K562 (cell line): Measurements from ENCODE around the gene GATAD2B. TPM values are rescaled to one million over a fixed set of nuclear protein-coding genes. Genes with fewer than 3 reads are reported as not detected.

Source experiments
- BRF1 ChIP-seq: IDR thresholded peaks from 3 replicates; pipeline ENCODE4 v1.6.1; 2011; ENCODE audit warnings: borderline replicate concordance, mild to moderate bottlenecking; ENCODE audit not compliant: insufficient read length; ENCODE audit errors: extremely low read depth
- GATAD2B ChIP-seq: fragments of 450-650 bp; IDR thresholded peaks from 2 replicates; pipeline ENCODE4 v1.6.1; 2017; ENCODE audit warnings: mild to moderate bottlenecking, borderline replicate concordance
- HLTF ChIP-seq: fragments of 450-650 bp; IDR thresholded peaks from 2 replicates; pipeline ENCODE4 v1.6.1; 2016
- NR4A1 ChIP-seq, 2 experiments: fragments of 250-450 bp in 1 of 2; fragments of 450-650 bp in 1 of 2; sonication (Bioruptor Pico) in 1 of 2; IDR thresholded peaks; 2 replicates each; pipeline versions ENCODE4 v1.4.0 to v1.6.1; 2016 to 2020; ENCODE audit warnings: mild to moderate bottlenecking in 2 of 2, missing compliant biosample characterization in 1 of 2, missing genetic modification characterization in 1 of 2, moderate library complexity in 1 of 2
- NUFIP1 ChIP-seq: fragments of 450-650 bp; IDR thresholded peaks from 2 replicates; pipeline ENCODE4 v1.6.1; 2018; ENCODE audit not compliant: partially characterized antibody
- SAFB2 ChIP-seq: fragments of 200-400 bp; formaldehyde crosslinking; IDR thresholded peaks from 2 replicates; pipeline ENCODE4 v1.6.1; 2018; ENCODE audit warnings: borderline replicate concordance, low read length, low read depth, moderate library complexity; ENCODE audit not compliant: severe bottlenecking
- TARDBP ChIP-seq: fragments of 450-650 bp; IDR thresholded peaks from 2 replicates; pipeline ENCODE4 v1.6.1; 2016
- TRIM24 ChIP-seq, 2 experiments: fragments of 450-650 bp; IDR thresholded peaks; 2 replicates each; pipeline ENCODE4 v1.6.1; 2016
- ZBTB7A ChIP-seq: IDR thresholded peaks from 2 replicates; pipeline ENCODE4 v1.6.1; 2011; ENCODE audit warnings: low read depth, mild to moderate bottlenecking, low read length, moderate library complexity, borderline replicate concordance; ENCODE audit not compliant: control insufficient read depth
- ZNF277 ChIP-seq: fragments of 250-450 bp; sonication (Bioruptor Pico); IDR thresholded peaks from 2 replicates; pipeline ENCODE4 v1.8.0; 2022; ENCODE audit warnings: inconsistent platforms, mild to moderate bottlenecking, moderate library complexity, borderline replicate concordance
- ZNF586 ChIP-seq: fragments of 450-650 bp; formaldehyde crosslinking; conservative IDR thresholded peaks from 2 replicates; pipeline ENCODE4 v1.4.0; 2020; ENCODE audit warnings: mild to moderate bottlenecking, moderate library complexity
- ZNF75A ChIP-seq: fragments of 450-650 bp; formaldehyde crosslinking; IDR thresholded peaks from 2 replicates; pipeline ENCODE4 v1.4.0; 2020; ENCODE audit warnings: mild to moderate bottlenecking
- polyA plus RNA-seq, 8 experiments: library from polyadenylated mRNA; depleted of rRNA in 4 of 8; stranded (reverse) in 5 of 8; unstranded in 3 of 8; fragments of >200 nt; fragmentation: Nextera tagmentation in 2 of 8; fragmentation: Illumina TruSeq in 1 of 8; extraction: Ambion mirVana in 2 of 8; extraction: Trizol in 1 of 8; gene quantifications; 2 replicates each; pipeline versions ENCODE4 v1.2.1 to v1.2.3, GENCODE V29; 2011 to 2014; ENCODE audit warnings: inconsistent platforms in 1 of 8, missing spikeins in 1 of 8
- total RNA-seq, 7 experiments: library from RNA; depleted of rRNA in 6 of 7; stranded (reverse); fragments of >200 nt in 6 of 7; fragmentation: Illumina TruSeq in 2 of 7; extraction: Trizol in 2 of 7; gene quantifications; 2 replicates each; pipeline versions ENCODE4 v1.2.1 to v1.2.3, GENCODE V29; 2011 to 2021; ENCODE audit warnings: low replicate concordance in 1 of 7
- TF ChIP-seq, protein P1 (sequence below): fragments of 250-450 bp; sonication (Bioruptor Pico); IDR thresholded peaks from 2 replicates; pipeline ENCODE4 v1.4.0; 2020
- TF ChIP-seq, protein P2 (sequence below): fragments of 450-650 bp; formaldehyde crosslinking; IDR thresholded peaks from 2 replicates; pipeline ENCODE4 v1.4.0; 2022; ENCODE audit warnings: missing genetic modification characterization

Gene GATAD2B
- total and polyA plus RNA-seq, 9 of the 15 experiments (the other 6 are each of a cell fraction or from before 2014, with no cell fraction given): 1.5 to 40.2 (median 4.9) TPM

- TF ChIP-seq, protein P1, sequence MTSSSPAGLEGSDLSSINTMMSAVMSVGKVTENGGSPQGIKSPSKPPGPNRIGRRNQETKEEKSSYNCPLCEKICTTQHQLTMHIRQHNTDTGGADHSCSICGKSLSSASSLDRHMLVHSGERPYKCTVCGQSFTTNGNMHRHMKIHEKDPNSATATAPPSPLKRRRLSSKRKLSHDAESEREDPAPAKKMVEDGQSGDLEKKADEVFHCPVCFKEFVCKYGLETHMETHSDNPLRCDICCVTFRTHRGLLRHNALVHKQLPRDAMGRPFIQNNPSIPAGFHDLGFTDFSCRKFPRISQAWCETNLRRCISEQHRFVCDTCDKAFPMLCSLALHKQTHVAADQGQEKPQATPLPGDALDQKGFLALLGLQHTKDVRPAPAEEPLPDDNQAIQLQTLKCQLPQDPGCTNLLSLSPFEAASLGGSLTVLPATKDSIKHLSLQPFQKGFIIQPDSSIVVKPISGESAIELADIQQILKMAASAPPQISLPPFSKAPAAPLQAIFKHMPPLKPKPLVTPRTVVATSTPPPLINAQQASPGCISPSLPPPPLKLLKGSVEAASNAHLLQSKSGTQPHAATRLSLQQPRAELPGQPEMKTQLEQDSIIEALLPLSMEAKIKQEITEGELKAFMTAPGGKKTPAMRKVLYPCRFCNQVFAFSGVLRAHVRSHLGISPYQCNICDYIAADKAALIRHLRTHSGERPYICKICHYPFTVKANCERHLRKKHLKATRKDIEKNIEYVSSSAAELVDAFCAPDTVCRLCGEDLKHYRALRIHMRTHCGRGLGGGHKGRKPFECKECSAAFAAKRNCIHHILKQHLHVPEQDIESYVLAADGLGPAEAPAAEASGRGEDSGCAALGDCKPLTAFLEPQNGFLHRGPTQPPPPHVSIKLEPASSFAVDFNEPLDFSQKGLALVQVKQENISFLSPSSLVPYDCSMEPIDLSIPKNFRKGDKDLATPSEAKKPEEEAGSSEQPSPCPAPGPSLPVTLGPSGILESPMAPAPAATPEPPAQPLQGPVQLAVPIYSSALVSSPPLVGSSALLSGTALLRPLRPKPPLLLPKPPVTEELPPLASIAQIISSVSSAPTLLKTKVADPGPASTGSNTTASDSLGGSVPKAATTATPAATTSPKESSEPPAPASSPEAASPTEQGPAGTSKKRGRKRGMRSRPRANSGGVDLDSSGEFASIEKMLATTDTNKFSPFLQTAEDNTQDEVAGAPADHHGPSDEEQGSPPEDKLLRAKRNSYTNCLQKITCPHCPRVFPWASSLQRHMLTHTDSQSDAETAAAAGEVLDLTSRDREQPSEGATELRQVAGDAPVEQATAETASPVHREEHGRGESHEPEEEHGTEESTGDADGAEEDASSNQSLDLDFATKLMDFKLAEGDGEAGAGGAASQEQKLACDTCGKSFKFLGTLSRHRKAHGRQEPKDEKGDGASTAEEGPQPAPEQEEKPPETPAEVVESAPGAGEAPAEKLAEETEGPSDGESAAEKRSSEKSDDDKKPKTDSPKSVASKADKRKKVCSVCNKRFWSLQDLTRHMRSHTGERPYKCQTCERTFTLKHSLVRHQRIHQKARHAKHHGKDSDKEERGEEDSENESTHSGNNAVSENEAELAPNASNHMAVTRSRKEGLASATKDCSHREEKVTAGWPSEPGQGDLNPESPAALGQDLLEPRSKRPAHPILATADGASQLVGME (CRISPR knock-in tag): no peak
- TF ChIP-seq BRF1: no peak
- no peak for TF ChIP-seq TARDBP
- peak; percentile 56; the same call in 1 of the 2 replicates for TF ChIP-seq NR4A1 (CRISPR knock-in tag; IDR thresholded peaks at IDR 0.05)
- TF ChIP-seq NR4A1 (tag; IDR thresholded peaks at IDR 0.05): no peak
- TF ChIP-seq, protein P2, sequence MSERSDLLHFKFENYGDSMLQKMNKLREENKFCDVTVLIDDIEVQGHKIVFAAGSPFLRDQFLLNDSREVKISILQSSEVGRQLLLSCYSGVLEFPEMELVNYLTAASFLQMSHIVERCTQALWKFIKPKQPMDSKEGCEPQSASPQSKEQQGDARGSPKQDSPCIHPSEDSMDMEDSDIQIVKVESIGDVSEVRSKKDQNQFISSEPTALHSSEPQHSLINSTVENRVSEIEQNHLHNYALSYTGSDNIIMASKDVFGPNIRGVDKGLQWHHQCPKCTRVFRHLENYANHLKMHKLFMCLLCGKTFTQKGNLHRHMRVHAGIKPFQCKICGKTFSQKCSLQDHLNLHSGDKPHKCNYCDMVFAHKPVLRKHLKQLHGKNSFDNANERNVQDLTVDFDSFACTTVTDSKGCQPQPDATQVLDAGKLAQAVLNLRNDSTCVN (CRISPR knock-in tag): no peak
- no peak for TF ChIP-seq ZNF277 (CRISPR knock-in tag)
- no peak for TF ChIP-seq TRIM24 (IDR thresholded peaks at IDR 0.05)
- TF ChIP-seq SAFB2: no peak
- TF ChIP-seq ZBTB7A: no peak
- no peak for TF ChIP-seq NUFIP1
- TF ChIP-seq GATAD2B: peak; percentile 81
- TF ChIP-seq ZNF75A (CRISPR knock-in tag): no peak
- no peak for TF ChIP-seq ZNF586 (CRISPR knock-in tag)
- no peak for TF ChIP-seq HLTF
These were observed 23.2 kb upstream of the GATAD2B start (continued) for GRCh38 chr1:153945795-153946621.
